Endothelial cell of hepatic sinusoid (primary cell): Measurements from ENCODE around the gene BICD1.

Experiments
- in situ Hi-C: cut with HindIII; loops from 2 replicates; pipeline ENCODE4 v1.10.0; 2017; ENCODE audit warnings: low sequenced_read_pairs

Gene BICD1

GRCh38 chr12:32382226-32382625, 275.6 kb downstream of the BICD1 start:
- in situ Hi-C loops: no loop called here

- in situ Hi-C loops: no loop called here
Measured at GRCh38 chr12:32390572-32391219, 284.0 kb downstream of the BICD1 start.

GRCh38 chr12:32395026-32395425, 288.4 kb downstream of the BICD1 start:
- in situ Hi-C loops: no loop called here

GRCh38 chr12:32397696-32398095, 291.0 kb downstream of the BICD1 start:
- in situ Hi-C loops: no loop called here

GRCh38 chr12:32398181-32398580, 291.5 kb downstream of the BICD1 start:
- in situ Hi-C loops: no loop called here

GRCh38 chr12:32398816-32399369, 292.2 kb downstream of the BICD1 start:
- in situ Hi-C loops: no loop called here

- in situ Hi-C loops: no loop called here
Measured at GRCh38 chr12:32399370-32400113, 292.9 kb downstream of the BICD1 start, which contains the start of gene FGD4. FGD4 (plus strand) TSS chr12:32399558.

GRCh38 chr12:32400114-32400672, 293.5 kb downstream of the BICD1 start:
- in situ Hi-C loops: no loop called here

GRCh38 chr12:32400866-32401265, 294.2 kb downstream of the BICD1 start:
- in situ Hi-C loops: no loop called here

- in situ Hi-C loops: no loop called here
Measured at GRCh38 chr12:32402170-32402569, 295.5 kb downstream of the BICD1 start.

- in situ Hi-C loops: no loop called here
Measured at GRCh38 chr12:32402946-32403345, 296.3 kb downstream of the BICD1 start.

- in situ Hi-C loops: no loop called here
Measured at GRCh38 chr12:32407795-32408194, 301.1 kb downstream of the BICD1 start.

GRCh38 chr12:32413412-32413811, 306.8 kb downstream of the BICD1 start:
- in situ Hi-C loops: no loop called here

- in situ Hi-C loops: no loop called here
Measured at GRCh38 chr12:32418221-32418620, 311.6 kb downstream of the BICD1 start.

- in situ Hi-C loops: no loop called here
Measured at GRCh38 chr12:32418903-32419519, 312.4 kb downstream of the BICD1 start.

- in situ Hi-C loops: no loop called here
Measured at GRCh38 chr12:32419520-32419960, 312.9 kb downstream of the BICD1 start.

GRCh38 chr12:32420356-32420755, 313.7 kb downstream of the BICD1 start:
- in situ Hi-C loops: no loop called here

GRCh38 chr12:32423559-32423958, 316.9 kb downstream of the BICD1 start:
- in situ Hi-C loops: no loop called here

- in situ Hi-C loops: no loop called here
Measured at GRCh38 chr12:32431025-32431424, 324.4 kb downstream of the BICD1 start.
